GM21526 (cell line): ENCODE data around the gene GOLGA3.

Experiments
- ATAC-seq: cut with Tn5 transposase; IDR thresholded peaks from one replicate; pipeline ENCODE4 v1.9.1; 2021; ENCODE audit warnings: moderate library complexity; ENCODE audit not compliant: unreplicated experiment, low FRiP score

GOLGA3 gene

GRCh38 chr12:132724506-132725241 is 104.0 kb downstream of the GOLGA3 start:
- ATAC-seq = no peak

- ATAC-seq = no peak
These were observed 104.9 kb downstream of the GOLGA3 start for GRCh38 chr12:132723764-132724140.

GRCh38 chr12:132723015-132723763 is 105.5 kb downstream of the GOLGA3 start:
- no peak for ATAC-seq

- ATAC-seq = no peak
These were observed 107.9 kb downstream of the GOLGA3 start for GRCh38 chr12:132720606-132721345.

- ATAC-seq = no peak
These were observed 108.7 kb downstream of the GOLGA3 start for GRCh38 chr12:132719954-132720324.

- ATAC-seq = no peak
These were observed 109.3 kb downstream of the GOLGA3 start for GRCh38 chr12:132719141-132719953.
